Effector CD4-positive, alpha-beta T cell (primary cell): ENCODE data around the gene CD46.
A peak's percentile ranks its signal among the peaks of the same experiment; 100 is the strongest.

Experiments
- DNase-seq: peaks from one replicate; pipeline ENCODE4 v3.0.0-alpha.2; 2020

Gene CD46

GRCh38 chr1:207830788-207831187, 78.9 kb downstream of the CD46 start:
- no peak for DNase-seq

GRCh38 chr1:207831517-207832327, 79.9 kb downstream of the CD46 start:
- peak; percentile 10 for DNase-seq

DNA sequence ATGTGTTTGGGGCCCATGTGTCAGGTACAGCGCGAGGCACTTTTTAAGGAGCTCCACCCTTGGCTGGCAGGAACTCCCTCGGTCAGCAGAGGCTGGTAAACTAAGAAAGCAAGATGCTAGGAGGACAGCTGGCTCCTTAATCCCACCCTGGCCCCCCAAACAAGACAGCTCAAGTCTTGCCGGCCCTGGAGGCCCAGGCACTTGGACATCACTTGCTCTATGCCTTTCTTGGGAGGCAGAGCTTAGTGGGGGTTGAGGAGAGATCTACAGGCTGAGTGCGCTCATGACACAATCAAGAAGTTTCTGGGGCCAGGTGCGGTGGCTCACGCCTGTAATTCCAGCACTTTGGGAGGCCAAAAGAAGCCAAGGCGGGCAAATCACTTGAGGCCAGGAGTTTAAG, 80.9 kb downstream of the CD46 start:
- no peak for DNase-seq

GRCh38 chr1:207833381-207833780, 81.5 kb downstream of the CD46 start:
- no peak for DNase-seq

- no peak for DNase-seq
Observed at GRCh38 chr1:207833956-207834660, 82.3 kb downstream of the CD46 start.

GRCh38 chr1:207835958-207836357, 84.1 kb downstream of the CD46 start:
- no peak for DNase-seq

- DNase-seq = no peak
Observed at GRCh38 chr1:207836591-207837347, 84.9 kb downstream of the CD46 start.

DNA sequence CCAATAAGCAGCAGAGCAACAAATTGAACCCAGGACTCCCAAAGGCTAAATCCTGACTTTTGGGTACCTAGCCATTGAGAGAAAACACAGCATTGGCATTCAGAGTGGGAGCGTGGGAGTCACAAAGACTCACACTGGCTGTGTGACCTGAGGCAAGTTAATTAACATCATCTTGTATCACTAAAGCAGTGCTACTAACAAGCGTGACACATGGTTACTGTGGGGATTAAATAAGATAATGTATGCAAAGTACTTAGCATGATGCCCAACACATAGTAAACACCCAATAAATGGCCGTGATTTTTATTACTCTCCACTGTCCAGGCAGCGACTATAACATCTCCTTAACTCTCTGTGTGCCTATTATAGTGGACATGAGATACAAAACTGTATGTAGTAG, 85.8 kb downstream of the CD46 start:
- DNase-seq = no peak

DNA sequence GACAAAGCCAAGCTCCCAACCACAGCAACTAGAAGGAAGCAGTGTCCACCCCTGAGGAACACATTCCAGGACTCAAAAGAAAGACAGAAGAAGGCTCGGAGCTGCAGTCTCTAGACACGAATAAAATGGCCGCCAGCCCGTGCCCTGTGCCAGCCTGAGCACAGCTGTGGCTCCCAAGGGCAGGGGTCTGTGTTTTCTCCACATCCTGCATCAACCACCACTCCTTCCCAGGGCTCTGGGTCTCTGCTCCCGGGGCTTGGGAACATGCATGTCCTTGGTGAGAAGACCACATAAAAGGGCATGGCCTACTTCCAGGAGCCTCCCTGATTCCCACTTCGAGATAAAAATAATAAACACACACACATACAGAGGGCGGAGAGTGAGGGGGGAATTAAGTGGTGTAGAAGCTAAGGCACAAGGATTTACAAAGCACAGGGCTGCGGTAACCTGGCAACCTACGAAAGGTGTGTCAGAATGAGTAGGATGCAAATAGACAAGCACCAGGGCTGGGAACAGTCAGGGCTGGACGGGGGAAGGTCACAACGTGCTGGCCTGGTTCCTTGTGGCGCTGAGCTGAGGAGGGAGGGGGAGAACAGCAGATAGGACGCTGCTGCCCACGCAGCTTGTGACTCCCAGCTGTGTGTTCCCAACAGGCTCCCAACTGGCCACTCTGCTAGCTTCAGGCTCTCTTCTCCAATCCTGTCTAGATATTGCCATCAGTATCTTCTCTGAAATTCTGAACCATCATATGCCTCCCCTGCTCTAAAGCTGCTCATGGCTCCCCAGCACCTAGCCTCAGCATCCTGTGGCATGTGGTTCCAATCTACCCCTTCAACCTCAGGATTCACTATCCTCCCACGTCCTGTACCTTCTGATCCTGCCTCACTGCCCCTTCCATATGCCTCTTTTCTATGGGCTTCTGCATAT, 86.6 kb downstream of the CD46 start:
- no peak for DNase-seq

DNA sequence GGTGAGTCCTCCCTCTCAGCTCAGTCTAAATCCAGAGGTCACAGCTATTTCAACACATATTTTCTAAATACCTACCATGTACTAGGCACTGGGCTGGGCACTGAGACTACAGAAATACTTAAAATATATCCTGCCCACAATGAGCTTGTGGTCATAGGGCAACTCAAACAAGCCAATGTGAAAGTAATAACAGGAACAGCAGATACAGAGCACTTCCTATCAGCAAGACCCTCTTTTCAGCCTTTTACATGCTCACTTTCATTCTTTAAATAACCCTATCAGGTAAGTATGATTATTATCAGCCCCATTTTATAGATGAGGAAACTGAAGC, 87.2 kb downstream of the CD46 start:
- DNase-seq = no peak

- DNase-seq = no peak
Observed at GRCh38 chr1:207840380-207840779, 88.5 kb downstream of the CD46 start.

DNA sequence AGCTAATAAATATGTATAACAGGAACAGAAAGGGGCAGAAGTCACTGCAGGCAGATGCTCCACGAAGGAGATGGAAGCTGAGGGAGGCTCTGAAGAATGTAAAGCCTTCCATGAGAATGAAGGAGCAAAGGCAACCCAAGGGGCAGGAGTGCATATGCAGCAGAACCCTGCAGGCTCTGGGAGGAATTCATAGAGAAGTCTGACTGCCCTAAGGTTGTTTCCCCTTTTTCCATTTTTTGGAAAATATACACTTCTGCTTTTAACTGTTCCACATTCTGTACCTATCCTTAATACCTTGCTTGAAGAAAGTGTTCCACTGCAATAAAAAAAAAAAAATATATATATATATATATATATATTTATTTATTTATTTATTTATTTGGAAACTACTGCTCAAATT, 89.4 kb downstream of the CD46 start:
- DNase-seq = no peak

DNA sequence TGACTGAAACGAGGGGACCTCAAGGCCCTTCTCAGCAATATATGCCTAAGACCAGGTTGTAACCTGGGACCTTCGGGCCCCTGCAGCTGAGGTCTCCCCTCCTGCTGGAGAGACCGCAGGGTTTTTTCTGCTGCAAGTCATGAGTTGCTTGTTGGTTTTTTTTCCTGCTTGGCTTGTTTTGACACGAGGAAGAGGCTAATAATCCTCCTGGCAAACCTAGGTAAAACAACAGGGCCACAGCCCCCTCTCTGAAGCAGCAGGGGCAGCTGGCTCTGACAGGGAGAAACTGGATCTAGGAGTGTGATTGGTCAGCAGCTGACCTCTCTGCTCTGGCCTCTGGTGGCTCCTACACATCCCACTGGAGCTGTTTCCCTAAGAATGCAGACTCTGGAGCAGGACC, 90.0 kb downstream of the CD46 start:
- DNase-seq = no peak

DNA sequence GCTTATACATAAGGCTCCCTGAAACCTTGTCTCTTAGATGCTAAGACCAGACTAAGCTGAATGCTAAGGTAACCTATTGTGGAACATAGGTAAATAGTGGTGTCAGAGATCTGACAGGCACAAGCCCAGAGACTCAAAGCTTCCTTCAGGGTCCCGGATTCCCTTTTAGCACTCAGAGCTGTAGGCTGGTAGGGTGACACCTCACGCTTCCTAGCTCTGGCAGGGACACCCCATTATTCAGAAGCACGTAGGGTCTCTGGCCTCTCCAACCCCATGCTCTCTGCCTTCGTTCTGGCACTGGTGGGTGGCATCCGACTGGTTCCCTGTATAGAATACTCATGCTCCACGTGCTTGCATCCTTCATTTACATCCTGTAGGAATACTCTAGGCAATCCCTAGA, 90.7 kb downstream of the CD46 start:
- no peak for DNase-seq

- no peak for DNase-seq
Observed at GRCh38 chr1:207844371-207844770, 92.5 kb downstream of the CD46 start.
